Glutamatergic neuron (in vitro differentiated cells): ENCODE data around the gene KMO. TPM values are rescaled to one million over a fixed set of nuclear protein-coding genes. Genes with fewer than 3 reads are reported as not detected.
A peak's percentile ranks its signal among the peaks of the same experiment; 100 is the strongest.

Experiments
- DNase-seq: peaks from one replicate; pipeline ENCODE4 v3.0.0; 2022
- H3K27ac Mint-ChIP-seq: one replicate; pipeline ENCODE4 v1.8.0; 2020; ENCODE audit warnings: mild to moderate bottlenecking, mixed read lengths, inconsistent platforms; ENCODE audit not compliant: unreplicated experiment
- H3K27me3 Mint-ChIP-seq: one replicate; pipeline ENCODE4 v1.8.0; 2020; ENCODE audit warnings: mild to moderate bottlenecking, moderate library complexity, mixed read lengths, inconsistent platforms; ENCODE audit not compliant: unreplicated experiment
- H3K36me3 Mint-ChIP-seq: one replicate; pipeline ENCODE4 v1.8.0; 2020; ENCODE audit warnings: mild to moderate bottlenecking, mixed read lengths, inconsistent platforms; ENCODE audit not compliant: unreplicated experiment
- H3K4me1 Mint-ChIP-seq: one replicate; pipeline ENCODE4 v1.8.0; 2020; ENCODE audit warnings: mild to moderate bottlenecking, low read depth, mixed read lengths, inconsistent platforms; ENCODE audit not compliant: unreplicated experiment
- H3K4me3 Mint-ChIP-seq: one replicate; pipeline ENCODE4 v1.8.0; 2020; ENCODE audit warnings: mild to moderate bottlenecking, mixed read lengths, inconsistent platforms; ENCODE audit not compliant: unreplicated experiment
- H3K9me3 Mint-ChIP-seq: one replicate; pipeline ENCODE4 v1.8.0; 2020; ENCODE audit warnings: mild to moderate bottlenecking, moderate library complexity, mixed read lengths, inconsistent platforms; ENCODE audit not compliant: unreplicated experiment
- CTCF ChIP-seq: fragments of 200-600 bp; sonication (generic); IDR thresholded peaks from one replicate; pipeline ENCODE4 v1.5.0; 2021; ENCODE audit not compliant: partially characterized antibody, unreplicated experiment
- total RNA-seq: library from RNA; stranded (reverse); fragmentation: NEBNext Ultra II Directional; extraction: Animal tissue kit (Norgen Biotek cat#: 25700); gene quantifications from one replicate; pipeline ENCODE4 v1.2.1, GENCODE V29; 2021; ENCODE audit not compliant: unreplicated experiment

The KMO gene
- total RNA-seq, 1 donor from 2014 or later = not detected

DNA sequence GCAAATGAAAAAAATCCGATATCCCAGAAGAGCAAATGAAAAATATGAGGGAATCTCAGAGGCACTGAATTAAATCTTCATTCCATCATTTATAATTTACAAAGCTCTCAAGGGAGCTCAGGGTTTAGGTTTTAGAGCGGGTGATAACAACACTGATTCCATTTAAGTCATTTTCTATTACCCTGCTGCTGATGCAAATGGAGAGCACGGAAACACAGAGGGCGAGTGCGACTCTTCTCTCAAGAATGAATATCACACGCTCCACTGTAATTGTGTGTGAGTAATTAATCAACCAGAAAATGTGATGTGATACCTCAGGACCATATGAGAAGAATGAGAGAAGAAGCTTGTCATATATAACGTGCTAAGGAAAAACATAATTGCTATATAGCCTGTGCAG lies 85.2 kb downstream of the KMO start:
- Mint-ChIP-seq H3K27ac (no peak overlapping the region), H3K27me3 (no peaks in the 10 kb centered on the region), H3K4me1 (peaks cover 5% of the 10 kb centered on the region), H3K36me3 (no peaks in the 10 kb centered on the region), H3K9me3 (no peaks in the 10 kb centered on the region), H3K4me3 (no peak overlapping the region)
- TF ChIP-seq CTCF = no peak
- DNase-seq = no peak

DNA sequence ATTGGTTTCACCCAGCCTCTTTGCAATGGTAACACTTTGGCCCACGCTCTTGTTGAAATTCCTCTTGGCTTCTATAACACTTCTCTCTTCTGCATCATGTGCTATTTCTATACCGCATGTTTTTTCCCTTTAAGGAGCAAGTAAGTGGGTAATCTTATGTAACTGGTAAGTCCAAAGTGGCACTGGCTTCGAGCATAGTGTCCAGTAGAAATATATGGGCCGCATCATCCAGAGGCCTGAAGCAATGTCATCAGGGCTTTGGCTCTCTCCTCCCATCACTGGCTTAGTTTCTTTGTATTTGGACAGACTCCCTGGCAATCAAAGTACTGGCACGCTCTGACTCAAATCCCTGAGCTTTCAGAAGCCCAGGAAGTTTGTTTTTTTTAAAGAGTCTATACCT lies 90.5 kb downstream of the KMO start:
- Mint-ChIP-seq H3K4me1 (peaks cover 5% of the 10 kb centered on the region), H3K27ac (no peak overlapping the region), H3K27me3 (peaks cover 3% of the 10 kb centered on the region)

GRCh38 chr1:241624935-241625334 lies 92.8 kb downstream of the KMO start:
- Mint-ChIP-seq H3K4me3 (no peak overlapping the region), H3K36me3 (no peaks in the 10 kb centered on the region), H3K9me3 (peaks cover 2% of the 10 kb centered on the region), H3K27me3 (peaks cover 3% of the 10 kb centered on the region), H3K4me1 (peaks cover 5% of the 10 kb centered on the region), H3K27ac (no peak overlapping the region)
- DNase-seq = no peak
- no peak for TF ChIP-seq CTCF

More for the DNA sequence above, 90.5 kb downstream of the KMO start:
- no peak overlapping the region for H3K4me3 Mint-ChIP-seq
- TF ChIP-seq CTCF = no peak
- DNase-seq = no peak
- peaks cover 2% of the 10 kb centered on the region for H3K9me3 Mint-ChIP-seq
- no peaks in the 10 kb centered on the region for H3K36me3 Mint-ChIP-seq

DNA sequence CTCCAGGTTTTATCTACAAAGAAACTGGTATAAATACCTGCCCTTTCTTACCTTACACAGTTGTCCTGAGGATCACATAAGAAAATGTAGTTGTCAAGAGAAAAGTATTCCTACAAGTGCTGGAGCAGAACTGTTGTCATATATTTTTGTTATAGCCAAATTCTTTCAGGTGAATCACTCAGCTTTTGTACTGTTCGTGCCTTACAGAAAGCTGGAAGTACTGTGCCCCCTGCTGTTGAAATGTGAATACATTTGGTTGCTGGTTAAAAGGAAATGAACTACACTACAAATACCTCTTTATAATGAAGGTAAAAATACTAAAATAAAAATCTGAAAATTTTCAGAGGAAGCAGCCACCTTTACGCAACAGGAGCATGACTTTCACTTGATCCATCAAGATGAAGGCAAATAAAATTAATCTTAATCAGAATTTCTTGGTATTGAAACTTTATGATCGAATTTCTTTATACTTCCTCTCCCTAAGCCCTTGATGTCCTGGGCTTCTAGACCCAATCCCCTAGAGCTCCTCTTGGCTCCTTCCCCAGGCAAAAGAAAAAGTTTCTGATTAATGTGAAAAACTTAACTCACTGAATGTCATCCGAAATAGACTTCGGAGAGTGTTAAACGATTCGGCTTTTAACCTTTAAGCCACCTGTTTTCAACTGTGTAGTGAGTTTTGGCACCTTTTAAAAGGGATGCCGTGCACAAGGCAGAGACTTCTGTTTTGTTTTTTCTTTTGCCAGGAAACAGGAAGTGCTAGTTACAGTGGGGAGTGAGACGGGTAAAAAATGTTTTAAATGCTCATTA lies 95.5 kb downstream of the KMO start:
- Mint-ChIP-seq H3K27me3 (peaks cover 3% of the 10 kb centered on the region), H3K4me3 (no peak overlapping the region), H3K36me3 (no peaks in the 10 kb centered on the region), H3K27ac (no peak overlapping the region), H3K9me3 (peaks cover 2% of the 10 kb centered on the region), H3K4me1 (no peaks in the 10 kb centered on the region)
- peak; percentile 56 for TF ChIP-seq CTCF
- DNase-seq = no peak

DNA sequence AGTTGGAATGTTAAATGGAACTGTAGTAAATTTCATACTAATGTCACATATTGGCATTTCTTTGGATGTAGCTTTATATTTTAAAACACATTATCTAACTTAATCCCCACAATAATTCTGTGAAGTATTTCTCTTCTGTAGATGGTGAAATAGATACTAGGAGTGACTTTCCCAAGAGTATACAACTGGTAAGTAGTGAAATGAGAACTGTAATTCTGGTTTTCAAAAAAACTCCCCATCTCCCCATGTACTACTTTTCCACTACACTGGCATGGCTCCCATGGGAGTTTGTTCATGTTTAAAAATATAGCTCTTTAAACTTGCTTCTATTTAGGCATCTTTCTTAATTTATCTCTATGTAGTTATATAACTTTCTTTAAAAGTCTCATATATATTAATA lies 97.8 kb downstream of the KMO start:
- H3K27me3 Mint-ChIP-seq = no peaks in the 10 kb centered on the region
- H3K27ac Mint-ChIP-seq = no peak overlapping the region
- TF ChIP-seq CTCF = no peak
- no peaks in the 10 kb centered on the region for H3K4me1 Mint-ChIP-seq
- DNase-seq = no peak
- no peaks in the 10 kb centered on the region for H3K9me3 Mint-ChIP-seq
- no peak overlapping the region for H3K4me3 Mint-ChIP-seq
- peaks cover 7% of the 10 kb centered on the region for H3K36me3 Mint-ChIP-seq
